PFSK-1 (cell line): ENCODE results near the gene FAM171A2.

Experiments
- POLR2AphosphoS5 ChIP-seq: IDR thresholded peaks from 2 replicates; pipeline ENCODE4 v1.6.1; 2012; ENCODE audit warnings: low read depth, mild to moderate bottlenecking, control low read depth, low read length, moderate library complexity
- SIN3A ChIP-seq: IDR thresholded peaks from 2 replicates; pipeline ENCODE4 v1.6.1; 2012; ENCODE audit warnings: mild to moderate bottlenecking, low read length, moderate library complexity, borderline replicate concordance; ENCODE audit not compliant: insufficient read depth
- TAF1 ChIP-seq: IDR thresholded peaks from 2 replicates; pipeline ENCODE4 v1.6.1; 2012; ENCODE audit warnings: low read length, control low read depth, borderline replicate concordance; ENCODE audit not compliant: insufficient read depth

GRCh38 chr17:44350733-44351226, 12.9 kb downstream of the FAM171A2 start:
- TF ChIP-seq SIN3A (no peak), TAF1 (no peak), POLR2AphosphoS5 (no peak)
